Suppressor macrophage treated with lipopolysaccharide for 1 hour (primary cell): ENCODE measurements around the gene ACTN3.
A peak's percentile ranks its signal among the peaks of the same experiment; 100 is the strongest.
"Not testable (repeated sequence)": the region's sequence is repeated elsewhere in the genome, so short reads cannot be mapped to it uniquely, and the experiment has no call there.

Source experiments
- DNase-seq, 3 donors: peaks; one replicate each; pipeline ENCODE4 v3.0.0-alpha.2; 2020 to 2022

Gene ACTN3

GRCh38 chr11:66603072-66603471 lies 56.4 kb downstream of the ACTN3 start:
- DNase-seq: no peak

GRCh38 chr11:66604155-66604554 lies 57.5 kb downstream of the ACTN3 start:
- DNase-seq: no peak

GRCh38 chr11:66606608-66607007 lies 59.9 kb downstream of the ACTN3 start:
- DNase-seq: not testable (repeated sequence)

GRCh38 chr11:66607126-66607834 lies 60.6 kb downstream of the ACTN3 start:
- peak; percentile 49 to 63 (median 62) for DNase-seq

- DNase-seq: peak; percentile 20 to 44 (median 28)
Measured at GRCh38 chr11:66609721-66610617, 63.3 kb downstream of the ACTN3 start.

- no peak for DNase-seq
Measured at GRCh38 chr11:66612458-66612857, 65.8 kb downstream of the ACTN3 start.
